GM19324 (cell line): Measurements from ENCODE around the gene CBX1.

Experiments
- ATAC-seq: cut with Tn5 transposase; IDR thresholded peaks from one replicate; pipeline ENCODE4 v1.9.1; 2021; ENCODE audit warnings: mild to moderate bottlenecking, moderate library complexity; ENCODE audit not compliant: unreplicated experiment, low FRiP score

The CBX1 gene

GRCh38 chr17:48031966-48032365 lies 69.3 kb downstream of the CBX1 start:
- ATAC-seq: no peak

- no peak for ATAC-seq
Observed at GRCh38 chr17:48030531-48030930, 70.7 kb downstream of the CBX1 start.

- no peak for ATAC-seq
Observed at GRCh38 chr17:48028736-48029135, 72.5 kb downstream of the CBX1 start.

- no peak for ATAC-seq
Observed at GRCh38 chr17:48027322-48027981, 73.8 kb downstream of the CBX1 start.

- no peak for ATAC-seq
Observed at GRCh38 chr17:48026502-48027321, 74.6 kb downstream of the CBX1 start.

GRCh38 chr17:48025904-48026501 lies 75.3 kb downstream of the CBX1 start:
- no peak for ATAC-seq

- ATAC-seq: peak; percentile 83
Observed at GRCh38 chr17:48025040-48025903, 76.0 kb downstream of the CBX1 start.

- peak; percentile 17 for ATAC-seq
Observed at GRCh38 chr17:48024149-48025039, 76.9 kb downstream of the CBX1 start.

GRCh38 chr17:48023400-48024148 lies 77.7 kb downstream of the CBX1 start:
- no peak for ATAC-seq

GRCh38 chr17:48022901-48023300 lies 78.4 kb downstream of the CBX1 start:
- ATAC-seq: no peak

- no peak for ATAC-seq
Observed at GRCh38 chr17:48021934-48022333, 79.3 kb downstream of the CBX1 start.
